K562 (cell line): Measurements from ENCODE around the gene FAM24B. TPM values are rescaled to one million over a fixed set of nuclear protein-coding genes. Genes with fewer than 3 reads are reported as not detected.

Source experiments
- ATF3 ChIP-seq, 2 experiments: fragments of 450-650 bp in 1 of 2; sonication (generic) in 1 of 2; formaldehyde crosslinking in 1 of 2; IDR thresholded peaks in 1 of 2; conservative IDR thresholded peaks in 1 of 2; 2 replicates each; pipeline versions ENCODE4 v1.6.1 to v1.8.1; 2016 to 2023; ENCODE audit warnings: mild to moderate bottlenecking in 2 of 2, moderate library complexity in 2 of 2, inconsistent platforms in 1 of 2, missing genetic modification reagents in 1 of 2
- E2F3 ChIP-seq: fragments of 250-450 bp; sonication (Bioruptor Pico); IDR thresholded peaks from 2 replicates; pipeline ENCODE4 v1.4.0; 2020; ENCODE audit warnings: mild to moderate bottlenecking
- FOXK1 ChIP-seq: sonication (generic); formaldehyde crosslinking; IDR thresholded peaks from 2 replicates; pipeline ENCODE4 v1.8.0; 2022; ENCODE audit warnings: missing genetic modification reagents, mild to moderate bottlenecking, borderline replicate concordance
- GTF2E2 ChIP-seq: fragments of 200-800 bp; sonication (Bioruptor generic); IDR thresholded peaks from 2 replicates; pipeline ENCODE4 v1.6.1; 2016; ENCODE audit warnings: missing genetic modification characterization, missing compliant biosample characterization
- HNRNPH1 ChIP-seq: fragments of 200-400 bp; formaldehyde crosslinking; optimal IDR thresholded peaks from 2 replicates; pipeline ENCODE3; 2017; ENCODE audit warnings: low read depth, mild to moderate bottlenecking, low read length, moderate library complexity
- IRF2 ChIP-seq: sonication (generic); formaldehyde crosslinking; IDR thresholded peaks from 2 replicates; pipeline ENCODE4 v1.8.1; 2022; ENCODE audit warnings: mild to moderate bottlenecking, missing genetic modification reagents
- NELFE ChIP-seq: IDR thresholded peaks from 2 replicates; pipeline ENCODE4 v1.6.1; 2011; ENCODE audit warnings: mild to moderate bottlenecking; ENCODE audit not compliant: insufficient read depth, insufficient read length
- SAP30 ChIP-seq: fragments of 200-600 bp; sonication (generic); IDR thresholded peaks from 2 replicates; pipeline ENCODE4 v1.6.1; 2012; ENCODE audit warnings: borderline replicate concordance, low read depth, mild to moderate bottlenecking, moderate library complexity, low read length, control low read depth, inconsistent platforms; ENCODE audit not compliant: insufficient read depth, poor library complexity, severe bottlenecking
- SIX5 ChIP-seq, 2 experiments: IDR thresholded peaks; 2 replicates each; pipeline ENCODE4 v1.6.1; 2011; ENCODE audit warnings: low read length in 2 of 2, borderline replicate concordance in 1 of 2, low read depth in 1 of 2, mild to moderate bottlenecking in 1 of 2, moderate library complexity in 1 of 2; ENCODE audit not compliant: insufficient read depth in 1 of 2
- SRSF9 ChIP-seq: fragments of 200-400 bp; formaldehyde crosslinking; IDR thresholded peaks from 2 replicates; pipeline ENCODE4 v1.6.1; 2017; ENCODE audit warnings: low read depth, low read length, borderline replicate concordance
- THRA ChIP-seq: fragments of 450-650 bp; IDR thresholded peaks from 2 replicates; pipeline ENCODE4 v1.6.1; 2017; ENCODE audit warnings: mild to moderate bottlenecking, moderate library complexity
- U2AF2 ChIP-seq: fragments of 200-400 bp; formaldehyde crosslinking; optimal IDR thresholded peaks from 2 replicates; pipeline ENCODE3; 2017; ENCODE audit warnings: low read depth, mild to moderate bottlenecking, low read length
- ZFX ChIP-seq: sonication (generic); formaldehyde crosslinking; IDR thresholded peaks from 2 replicates; pipeline ENCODE4 v1.8.0; 2022; ENCODE audit warnings: mild to moderate bottlenecking, missing genetic modification reagents, moderate library complexity
- ZNF124 ChIP-seq: sonication (generic); formaldehyde crosslinking; IDR thresholded peaks from 2 replicates; pipeline ENCODE4 v1.8.1; 2022; ENCODE audit warnings: missing genetic modification reagents
- ZNF407 ChIP-seq: fragments of 450-650 bp; IDR thresholded peaks from 2 replicates; pipeline ENCODE4 v1.6.1; 2016; ENCODE audit warnings: low read depth
- polyA plus RNA-seq, 8 experiments: library from polyadenylated mRNA; depleted of rRNA in 4 of 8; stranded (reverse) in 5 of 8; unstranded in 3 of 8; fragments of >200 nt; fragmentation: Nextera tagmentation in 2 of 8; fragmentation: Illumina TruSeq in 1 of 8; extraction: Ambion mirVana in 2 of 8; extraction: Trizol in 1 of 8; gene quantifications; 2 replicates each; pipeline versions ENCODE4 v1.2.1 to v1.2.3, GENCODE V29; 2011 to 2014; ENCODE audit warnings: inconsistent platforms in 1 of 8, missing spikeins in 1 of 8
- total RNA-seq, 7 experiments: library from RNA; depleted of rRNA in 6 of 7; stranded (reverse); fragments of >200 nt in 6 of 7; fragmentation: Illumina TruSeq in 2 of 7; extraction: Trizol in 2 of 7; gene quantifications; 2 replicates each; pipeline versions ENCODE4 v1.2.1 to v1.2.3, GENCODE V29; 2011 to 2021; ENCODE audit warnings: low replicate concordance in 1 of 7

The FAM24B gene
- total and polyA plus RNA-seq, 9 of the 15 experiments (the other 6 are each of a cell fraction or from before 2014, with no cell fraction given): 6.0 to 19.6 (median 9.2) TPM

- no peak for TF ChIP-seq ZNF407
- TF ChIP-seq SIX5 (IDR thresholded peaks at IDR 0.05; ENCODE audit: borderline replicate concordance in 1 of 2, insufficient read depth in 1 of 2, low read depth in 1 of 2, low read length in 2 of 2): no peak
- no peak for TF ChIP-seq SRSF9
- TF ChIP-seq HNRNPH1: no peak
- peak; percentile 61 for TF ChIP-seq ATF3 (IDR thresholded peaks at IDR 0.05)
- no peak for TF ChIP-seq ATF3 (CRISPR knock-in tag; conservative IDR thresholded peaks at IDR 0.05)
- no peak for TF ChIP-seq U2AF2
- no peak for TF ChIP-seq E2F3 (CRISPR knock-in tag)
- TF ChIP-seq NELFE: no peak
- no peak for TF ChIP-seq GTF2E2
- no peak for TF ChIP-seq FOXK1 (CRISPR knock-in tag)
- no peak for TF ChIP-seq ZNF124 (CRISPR knock-in tag)
- TF ChIP-seq IRF2 (CRISPR knock-in tag): no peak
- TF ChIP-seq ZFX: peak; percentile 91
- no peak for TF ChIP-seq THRA
- peak; percentile 66 for TF ChIP-seq SAP30
Observed at GRCh38 chr10:122879339-122880273, at the start of gene FAM24B (continued).
